Measurements from ENCODE around the gene COL15A1.

DNA sequence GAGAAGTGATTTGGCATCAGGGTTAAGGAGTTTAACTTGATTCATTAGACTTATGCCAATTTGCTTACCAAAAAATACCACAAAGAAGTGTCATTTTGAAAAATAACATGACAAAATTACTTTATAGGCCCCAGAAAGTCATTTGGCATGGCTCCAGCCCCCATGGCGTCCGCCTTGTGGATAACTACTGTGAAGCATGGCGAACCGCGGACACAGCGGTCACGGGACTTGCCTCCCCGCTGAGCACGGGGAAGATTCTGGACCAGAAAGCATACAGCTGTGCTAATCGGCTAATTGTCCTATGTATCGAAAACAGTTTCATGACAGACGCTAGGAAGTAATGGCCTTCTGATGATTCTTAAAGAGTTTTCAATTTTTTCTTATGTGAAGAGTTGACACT lies 125.8 kb downstream of the COL15A1 start:
- TF ChIP-seq, protein P1, sequence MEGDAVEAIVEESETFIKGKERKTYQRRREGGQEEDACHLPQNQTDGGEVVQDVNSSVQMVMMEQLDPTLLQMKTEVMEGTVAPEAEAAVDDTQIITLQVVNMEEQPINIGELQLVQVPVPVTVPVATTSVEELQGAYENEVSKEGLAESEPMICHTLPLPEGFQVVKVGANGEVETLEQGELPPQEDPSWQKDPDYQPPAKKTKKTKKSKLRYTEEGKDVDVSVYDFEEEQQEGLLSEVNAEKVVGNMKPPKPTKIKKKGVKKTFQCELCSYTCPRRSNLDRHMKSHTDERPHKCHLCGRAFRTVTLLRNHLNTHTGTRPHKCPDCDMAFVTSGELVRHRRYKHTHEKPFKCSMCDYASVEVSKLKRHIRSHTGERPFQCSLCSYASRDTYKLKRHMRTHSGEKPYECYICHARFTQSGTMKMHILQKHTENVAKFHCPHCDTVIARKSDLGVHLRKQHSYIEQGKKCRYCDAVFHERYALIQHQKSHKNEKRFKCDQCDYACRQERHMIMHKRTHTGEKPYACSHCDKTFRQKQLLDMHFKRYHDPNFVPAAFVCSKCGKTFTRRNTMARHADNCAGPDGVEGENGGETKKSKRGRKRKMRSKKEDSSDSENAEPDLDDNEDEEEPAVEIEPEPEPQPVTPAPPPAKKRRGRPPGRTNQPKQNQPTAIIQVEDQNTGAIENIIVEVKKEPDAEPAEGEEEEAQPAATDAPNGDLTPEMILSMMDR (IDR thresholded peaks at IDR 0.05), result no peak
- TF ChIP-seq, protein P2, sequence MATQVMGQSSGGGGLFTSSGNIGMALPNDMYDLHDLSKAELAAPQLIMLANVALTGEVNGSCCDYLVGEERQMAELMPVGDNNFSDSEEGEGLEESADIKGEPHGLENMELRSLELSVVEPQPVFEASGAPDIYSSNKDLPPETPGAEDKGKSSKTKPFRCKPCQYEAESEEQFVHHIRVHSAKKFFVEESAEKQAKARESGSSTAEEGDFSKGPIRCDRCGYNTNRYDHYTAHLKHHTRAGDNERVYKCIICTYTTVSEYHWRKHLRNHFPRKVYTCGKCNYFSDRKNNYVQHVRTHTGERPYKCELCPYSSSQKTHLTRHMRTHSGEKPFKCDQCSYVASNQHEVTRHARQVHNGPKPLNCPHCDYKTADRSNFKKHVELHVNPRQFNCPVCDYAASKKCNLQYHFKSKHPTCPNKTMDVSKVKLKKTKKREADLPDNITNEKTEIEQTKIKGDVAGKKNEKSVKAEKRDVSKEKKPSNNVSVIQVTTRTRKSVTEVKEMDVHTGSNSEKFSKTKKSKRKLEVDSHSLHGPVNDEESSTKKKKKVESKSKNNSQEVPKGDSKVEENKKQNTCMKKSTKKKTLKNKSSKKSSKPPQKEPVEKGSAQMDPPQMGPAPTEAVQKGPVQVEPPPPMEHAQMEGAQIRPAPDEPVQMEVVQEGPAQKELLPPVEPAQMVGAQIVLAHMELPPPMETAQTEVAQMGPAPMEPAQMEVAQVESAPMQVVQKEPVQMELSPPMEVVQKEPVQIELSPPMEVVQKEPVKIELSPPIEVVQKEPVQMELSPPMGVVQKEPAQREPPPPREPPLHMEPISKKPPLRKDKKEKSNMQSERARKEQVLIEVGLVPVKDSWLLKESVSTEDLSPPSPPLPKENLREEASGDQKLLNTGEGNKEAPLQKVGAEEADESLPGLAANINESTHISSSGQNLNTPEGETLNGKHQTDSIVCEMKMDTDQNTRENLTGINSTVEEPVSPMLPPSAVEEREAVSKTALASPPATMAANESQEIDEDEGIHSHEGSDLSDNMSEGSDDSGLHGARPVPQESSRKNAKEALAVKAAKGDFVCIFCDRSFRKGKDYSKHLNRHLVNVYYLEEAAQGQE (IDR thresholded peaks at IDR 0.05; ENCODE audit: insufficient read depth in 1 of 2, low read depth in 2 of 2, low read length in 1 of 2), result no peak
- no peak for TF ChIP-seq SIN3A (IDR thresholded peaks at IDR 0.05; ENCODE audit: borderline replicate concordance, insufficient read depth, low read depth, low read length)
- no peak for TF ChIP-seq POLR2AphosphoS5 (IDR thresholded peaks at IDR 0.05; ENCODE audit: low read depth, low read length)
- no peak for TF ChIP-seq TCF7L2 (IDR thresholded peaks at IDR 0.05; ENCODE audit: low read depth, low read length)

Data from Panc1 (cell line).